ENCODE measurements around the gene MKNK1.

The MKNK1 gene

DNA sequence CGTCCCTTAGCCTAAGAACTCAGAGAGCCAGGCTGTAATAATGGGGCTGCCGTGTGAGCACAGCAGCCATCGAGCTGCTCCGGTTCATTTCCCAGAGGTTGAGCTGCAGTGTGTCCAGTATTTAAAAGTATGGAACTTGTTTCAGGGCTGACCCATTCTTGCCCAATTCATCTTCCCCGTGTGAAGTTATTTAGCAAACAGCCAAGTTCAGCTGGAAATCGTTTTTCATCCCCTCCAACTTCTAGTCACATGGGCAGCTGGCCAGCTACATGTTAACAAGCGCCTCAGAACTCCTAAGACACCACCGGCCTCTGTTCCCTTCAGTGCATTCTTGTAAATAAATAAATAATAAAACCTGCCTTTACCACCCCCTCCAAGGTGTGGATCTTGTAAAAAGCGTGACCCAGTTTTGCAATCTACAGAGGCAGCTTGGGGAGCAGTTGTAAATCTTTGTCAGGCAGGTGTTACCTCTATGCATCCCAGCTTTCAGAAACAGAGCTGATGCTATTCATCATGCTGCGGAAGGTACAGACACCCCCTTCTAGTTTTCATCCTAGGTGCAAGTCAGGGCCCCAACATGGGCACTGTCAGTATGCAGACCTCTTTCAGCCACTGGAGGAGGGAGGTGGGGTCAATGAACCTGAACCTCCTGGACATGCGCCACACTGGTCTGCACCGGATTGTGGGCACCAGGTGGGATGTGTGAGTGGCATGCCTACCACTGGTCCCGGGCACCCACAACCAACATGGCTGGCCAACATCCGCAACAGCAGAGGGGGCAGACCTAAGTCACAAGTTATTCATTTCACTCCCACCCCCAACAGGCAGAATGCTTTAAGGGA lies 34.0 kb downstream of the MKNK1 start:
- Histone ChIP-seq H3K4me3 (no peak overlapping the region), H3K27ac (no peak overlapping the region), H3K9me3 (ENCODE audit: low read depth, low read length) (no peaks in the 10 kb centered on the region), H3K36me3 (ENCODE audit: insufficient read depth, low read length) (no peaks in the 10 kb centered on the region), H3K9ac (ENCODE audit: insufficient read length) (no peak overlapping the region)
- no peak for DNase-seq (ENCODE audit: low read depth, low spot score)
- no peak for TF ChIP-seq FOXP2 (optimal IDR thresholded peaks at IDR 0.05; ENCODE audit: control extremely low read depth, extremely low read length, insufficient read depth)

DNA sequence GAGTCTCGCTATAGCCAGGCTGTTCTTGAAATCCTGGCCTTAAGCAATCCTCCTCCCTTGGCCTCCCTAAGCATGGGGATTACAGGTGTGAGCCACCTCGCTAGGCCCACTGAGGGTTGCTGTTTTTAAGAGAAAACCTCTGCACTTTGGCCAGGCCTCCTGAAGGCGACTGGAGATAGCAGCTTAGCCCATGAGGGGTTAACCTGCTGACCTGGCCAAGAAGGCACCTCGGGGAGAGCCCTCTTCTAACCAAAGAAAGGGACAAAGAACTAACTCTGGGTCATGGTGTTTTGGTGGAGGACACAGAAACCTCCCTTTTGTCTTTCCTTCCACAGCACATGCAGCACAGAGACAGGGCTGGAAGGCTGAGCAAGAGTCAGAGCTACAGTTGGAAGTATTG lies 35.0 kb downstream of the MKNK1 start:
- TF ChIP-seq EZH2 (IDR thresholded peaks at IDR 0.05) (no peak), FOXP2 (optimal IDR thresholded peaks at IDR 0.05; ENCODE audit: control extremely low read depth, extremely low read length, insufficient read depth) (no peak), POLR2AphosphoS5 (IDR thresholded peaks at IDR 0.05; ENCODE audit: borderline replicate concordance, low read depth, low read length) (no peak)
- H3K9me3 ChIP-seq (ENCODE audit: low read depth, low read length) = no peaks in the 10 kb centered on the region
- H3K27ac ChIP-seq = no peak overlapping the region

DNA sequence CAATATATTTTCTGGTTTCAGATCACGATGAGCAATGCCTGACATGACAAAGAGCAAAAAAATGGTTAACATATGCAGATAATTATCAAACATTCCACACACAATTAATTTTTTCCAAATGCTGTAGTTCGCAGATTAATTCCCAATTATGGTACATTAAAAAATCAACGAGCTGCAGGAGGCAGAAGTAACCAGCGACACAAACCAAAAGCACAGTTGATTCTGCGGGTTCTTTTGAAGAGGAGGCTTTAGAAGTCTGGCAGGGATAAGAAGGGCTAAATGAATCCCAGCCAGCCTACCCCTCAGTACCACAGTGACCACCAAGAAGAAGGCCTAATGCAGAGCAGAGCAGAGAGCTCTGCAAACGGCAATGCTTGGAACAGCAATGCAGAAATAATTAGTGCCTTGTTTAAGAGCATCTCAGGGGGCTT lies 35.6 kb downstream of the MKNK1 start:
- Histone ChIP-seq H3K27ac (no peak overlapping the region), H3K9ac (ENCODE audit: insufficient read length) (no peak overlapping the region), H3K9me3 (ENCODE audit: low read depth, low read length) (no peaks in the 10 kb centered on the region), H3K4me3 (no peak overlapping the region), H3K36me3 (ENCODE audit: insufficient read depth, low read length) (no peaks in the 10 kb centered on the region)
- DNase-seq (ENCODE audit: low read depth, low spot score) = no peak
- TF ChIP-seq EZH2 (IDR thresholded peaks at IDR 0.05) (no peak), FOXP2 (optimal IDR thresholded peaks at IDR 0.05; ENCODE audit: control extremely low read depth, extremely low read length, insufficient read depth) (no peak), POLR2AphosphoS5 (IDR thresholded peaks at IDR 0.05; ENCODE audit: borderline replicate concordance, low read depth, low read length) (no peak)

More for the DNA sequence above, 35.0 kb downstream of the MKNK1 start:
- no peaks in the 10 kb centered on the region for H3K36me3 ChIP-seq (ENCODE audit: insufficient read depth, low read length)
- no peak overlapping the region for H3K4me3 ChIP-seq
- H3K9ac ChIP-seq (ENCODE audit: insufficient read length) = no peak overlapping the region
- no peak for DNase-seq (ENCODE audit: low read depth, low spot score)

GRCh38 chr1:46563341-46563740 lies 40.7 kb downstream of the MKNK1 start:
- Histone ChIP-seq H3K27ac (no peak overlapping the region), H3K9me3 (ENCODE audit: low read depth, low read length) (no peaks in the 10 kb centered on the region), H3K36me3 (ENCODE audit: insufficient read depth, low read length) (no peaks in the 10 kb centered on the region), H3K4me3 (no peak overlapping the region), H3K9ac (ENCODE audit: insufficient read length) (no peak overlapping the region)
- TF ChIP-seq FOXP2 (optimal IDR thresholded peaks at IDR 0.05; ENCODE audit: control extremely low read depth, extremely low read length, insufficient read depth) (no peak), POLR2AphosphoS5 (IDR thresholded peaks at IDR 0.05; ENCODE audit: borderline replicate concordance, low read depth, low read length) (no peak), EZH2 (IDR thresholded peaks at IDR 0.05) (no peak)
- DNase-seq (ENCODE audit: low read depth, low spot score) = no peak

GRCh38 chr1:46562498-46562897 lies 41.6 kb downstream of the MKNK1 start:
- no peak for TF ChIP-seq EZH2 (IDR thresholded peaks at IDR 0.05)
- no peak for TF ChIP-seq POLR2AphosphoS5 (IDR thresholded peaks at IDR 0.05; ENCODE audit: borderline replicate concordance, low read depth, low read length)
- no peak for TF ChIP-seq FOXP2 (optimal IDR thresholded peaks at IDR 0.05; ENCODE audit: control extremely low read depth, extremely low read length, insufficient read depth)
- no peak for DNase-seq (ENCODE audit: low read depth, low spot score)
- H3K36me3 ChIP-seq (ENCODE audit: insufficient read depth, low read length) = no peaks in the 10 kb centered on the region

DNA sequence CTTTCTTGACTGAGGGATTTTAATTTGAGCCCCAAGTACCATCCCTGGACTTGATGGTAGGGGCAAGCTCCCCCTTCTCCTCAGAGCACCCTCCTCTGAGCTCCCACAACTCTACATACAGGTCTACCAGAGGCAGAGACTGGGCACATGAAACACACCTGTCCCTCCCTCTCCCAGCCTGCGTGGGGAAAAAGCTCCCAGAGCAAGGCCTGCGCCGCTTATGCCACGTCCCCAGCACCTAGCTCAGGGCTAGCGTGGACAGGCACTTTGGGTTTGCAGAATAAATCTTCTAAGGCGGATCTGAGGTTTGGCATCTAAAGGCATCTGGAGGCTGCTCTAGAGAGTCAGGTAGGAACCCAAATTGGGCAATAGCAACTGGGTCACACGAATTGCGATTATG lies 45.1 kb downstream of the MKNK1 start:
- no peak overlapping the region for H3K27ac ChIP-seq
- H3K9ac ChIP-seq (ENCODE audit: insufficient read length) = no peak overlapping the region
- TF ChIP-seq FOXP2 (optimal IDR thresholded peaks at IDR 0.05; ENCODE audit: control extremely low read depth, extremely low read length, insufficient read depth) (no peak), POLR2AphosphoS5 (IDR thresholded peaks at IDR 0.05; ENCODE audit: borderline replicate concordance, low read depth, low read length) (no peak), EZH2 (IDR thresholded peaks at IDR 0.05) (no peak)
- H3K4me3 ChIP-seq = no peak overlapping the region
- no peak for DNase-seq (ENCODE audit: low read depth, low spot score)
- no peaks in the 10 kb centered on the region for H3K9me3 ChIP-seq (ENCODE audit: low read depth, low read length)
- no peaks in the 10 kb centered on the region for H3K36me3 ChIP-seq (ENCODE audit: insufficient read depth, low read length)

More at GRCh38 chr1:46562498-46562897, 41.6 kb downstream of the MKNK1 start:
- no peak overlapping the region for H3K9ac ChIP-seq (ENCODE audit: insufficient read length)
- no peak overlapping the region for H3K27ac ChIP-seq
- no peak overlapping the region for H3K4me3 ChIP-seq
- H3K9me3 ChIP-seq (ENCODE audit: low read depth, low read length) = no peaks in the 10 kb centered on the region

DNA sequence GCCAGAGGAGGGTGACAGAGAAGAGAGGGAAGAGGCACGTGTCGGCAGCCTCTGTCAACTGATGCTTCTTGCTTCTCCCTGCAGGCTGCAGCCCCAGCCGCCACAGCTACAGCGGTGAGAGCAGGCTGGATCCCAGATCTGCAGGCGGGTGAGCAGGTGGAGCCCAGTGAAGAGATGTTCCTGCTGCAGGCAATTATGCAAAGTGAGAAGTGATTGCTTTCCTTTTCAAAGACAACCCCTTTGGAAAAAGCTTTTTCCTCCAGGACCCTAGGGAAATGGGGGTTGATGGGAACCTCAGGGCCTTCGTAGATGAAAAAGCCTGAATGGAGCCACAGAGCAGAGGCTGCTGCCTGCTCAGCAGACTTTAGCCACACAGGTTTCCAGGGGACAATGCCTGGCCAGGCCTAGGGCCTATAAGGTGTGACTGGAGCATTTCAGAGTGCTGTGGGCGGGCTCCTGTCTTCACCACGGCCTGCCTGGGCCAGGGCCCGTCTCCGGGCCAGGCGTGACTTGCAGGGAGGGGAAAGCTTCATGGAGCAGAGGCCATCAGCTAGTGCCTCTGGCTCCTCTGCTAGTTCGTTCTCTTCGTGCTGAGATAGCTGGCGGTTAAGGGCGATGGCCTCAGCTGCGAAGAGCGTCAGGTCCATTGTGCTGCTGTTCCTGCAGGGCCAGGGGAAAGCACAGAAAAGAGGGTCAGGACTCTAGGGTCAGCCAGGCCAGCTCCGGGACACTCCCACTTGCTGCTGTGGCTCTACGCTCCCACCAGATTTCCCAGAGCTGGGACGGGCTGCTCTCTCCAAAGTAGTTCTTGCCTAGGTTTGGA lies 45.7 kb downstream of the MKNK1 start:
- H3K4me3 ChIP-seq = no peak overlapping the region
- no peak overlapping the region for H3K9ac ChIP-seq (ENCODE audit: insufficient read length)
- TF ChIP-seq POLR2AphosphoS5 (IDR thresholded peaks at IDR 0.05; ENCODE audit: borderline replicate concordance, low read depth, low read length) = no peak
- no peak for TF ChIP-seq EZH2 (IDR thresholded peaks at IDR 0.05)
- TF ChIP-seq FOXP2 (optimal IDR thresholded peaks at IDR 0.05; ENCODE audit: control extremely low read depth, extremely low read length, insufficient read depth) = no peak
- H3K9me3 ChIP-seq (ENCODE audit: low read depth, low read length) = no peaks in the 10 kb centered on the region
- H3K36me3 ChIP-seq (ENCODE audit: insufficient read depth, low read length) = no peaks in the 10 kb centered on the region
- no peak overlapping the region for H3K27ac ChIP-seq
- no peak for DNase-seq (ENCODE audit: low read depth, low spot score)

- no peak overlapping the region for H3K27ac ChIP-seq
- TF ChIP-seq FOXP2 (optimal IDR thresholded peaks at IDR 0.05; ENCODE audit: control extremely low read depth, extremely low read length, insufficient read depth) = no peak
- no peak for TF ChIP-seq POLR2AphosphoS5 (IDR thresholded peaks at IDR 0.05; ENCODE audit: borderline replicate concordance, low read depth, low read length)
- no peak for TF ChIP-seq EZH2 (IDR thresholded peaks at IDR 0.05)
- DNase-seq (ENCODE audit: low read depth, low spot score) = no peak
- no peaks in the 10 kb centered on the region for H3K9me3 ChIP-seq (ENCODE audit: low read depth, low read length)
- no peaks in the 10 kb centered on the region for H3K36me3 ChIP-seq (ENCODE audit: insufficient read depth, low read length)
- no peak overlapping the region for H3K9ac ChIP-seq (ENCODE audit: insufficient read length)
- H3K4me3 ChIP-seq = no peak overlapping the region
Observed at GRCh38 chr1:46557403-46557802, 46.7 kb downstream of the MKNK1 start.
